Upper lobe of left lung (tissue), 6 donors: ENCODE measurements around the gene RTP3. TPM values are rescaled to one million over a fixed set of nuclear protein-coding genes. Genes with fewer than 3 reads are reported as not detected.

ENCODE experiments used
- ATAC-seq, 2 donors: fragments of 200-7000 bp; cut with Tn5 transposase; one replicate each; pipeline ENCODE4 v1.9.1; 2022; ENCODE audit warnings: mild to moderate bottlenecking in 2 of 2, moderate library complexity in 2 of 2; ENCODE audit not compliant: low FRiP score in 2 of 2
- DNase-seq, 2 donors: peaks; one replicate each; pipeline ENCODE4 v3.0.0-alpha.2; 2019 to 2020
- H3K27ac ChIP-seq, 4 donors: fragments of 200-600 bp; sonication (generic); one replicate each; pipeline ENCODE4 v1.5.1; 2016 to 2019
- H3K27me3 ChIP-seq, 4 donors: fragments of 200-600 bp; sonication (generic); one replicate each; pipeline ENCODE4 v1.5.1; 2017 to 2019
- H3K36me3 ChIP-seq, 4 donors: fragments of 200-600 bp; sonication (generic); one replicate each; pipeline ENCODE4 v1.5.1; 2016 to 2019
- H3K4me1 ChIP-seq, 4 donors: fragments of 200-600 bp; sonication (generic); one replicate each; pipeline ENCODE4 v1.5.1; 2018 to 2019
- H3K4me3 ChIP-seq, 4 donors: fragments of 200-600 bp; sonication (generic); one replicate each; pipeline ENCODE4 v1.5.1; 2017 to 2019; ENCODE audit warnings: mild to moderate bottlenecking in 2 of 4, moderate library complexity in 1 of 4
- H3K9me3 ChIP-seq, 4 donors: fragments of 200-600 bp; sonication (generic); one replicate each; pipeline ENCODE4 v1.5.1; 2018 to 2019
- EP300 ChIP-seq, 4 donors: sonication (generic); formaldehyde crosslinking; IDR thresholded peaks; one replicate each; pipeline ENCODE4 v1.5.1; 2017; ENCODE audit warnings: antibody characterized with exemption in 4 of 4, control low read depth in 2 of 4
- POLR2A ChIP-seq, 4 donors: fragments of 450-650 bp; IDR thresholded peaks; one replicate each; pipeline ENCODE4 v1.5.1; 2016 to 2017; ENCODE audit warnings: antibody characterized with exemption in 4 of 4, mild to moderate bottlenecking in 2 of 4
- POLR2AphosphoS5 ChIP-seq, 2 donors: sonication (generic); formaldehyde crosslinking; IDR thresholded peaks; one replicate each; pipeline ENCODE4 v1.5.1; 2017; ENCODE audit warnings: antibody characterized with exemption in 2 of 2
- WGBS, 2 donors: methylation state at CpG; one replicate each; pipeline ENCODE4 v1.1.5; 2017 to 2018; 5-methylcytosine and 5-hydroxymethylcytosine counted together
- total RNA-seq, 6 donors: library from RNA; depleted of rRNA in 4 of 6; stranded (reverse); fragments of >200 nt in 4 of 6; gene quantifications; one replicate each; pipeline versions ENCODE4 v1.1.0 to v1.2.1, GENCODE V29; 2016 to 2021
- TF ChIP-seq, protein P1 (sequence below), 6 experiments: fragments of 450-650 bp in 4 of 6; fragments of 200-600 bp in 2 of 6; sonication (generic) in 2 of 6; IDR thresholded peaks; one replicate each; pipeline ENCODE4 v1.5.1; 2016 to 2019; ENCODE audit warnings: antibody characterized with exemption in 6 of 6
- donor health status: DM: no; HTN: no; CAD: no; lungs with moderate emphysema.
- donor health status: DM: no; HTN: yes; CAD: no; lungs with severe emphysema.

Gene RTP3
- total RNA-seq, 6 donors from 2014 or later: not detected

GRCh38 chr3:46462111-46462510 is 35.7 kb upstream of the RTP3 start:
- TF ChIP-seq POLR2A (IDR thresholded peaks at IDR 0.05) (no peak), EP300 (IDR thresholded peaks at IDR 0.05) (no peak), POLR2AphosphoS5 (IDR thresholded peaks at IDR 0.05) (no peak)
- TF ChIP-seq, protein P1, sequence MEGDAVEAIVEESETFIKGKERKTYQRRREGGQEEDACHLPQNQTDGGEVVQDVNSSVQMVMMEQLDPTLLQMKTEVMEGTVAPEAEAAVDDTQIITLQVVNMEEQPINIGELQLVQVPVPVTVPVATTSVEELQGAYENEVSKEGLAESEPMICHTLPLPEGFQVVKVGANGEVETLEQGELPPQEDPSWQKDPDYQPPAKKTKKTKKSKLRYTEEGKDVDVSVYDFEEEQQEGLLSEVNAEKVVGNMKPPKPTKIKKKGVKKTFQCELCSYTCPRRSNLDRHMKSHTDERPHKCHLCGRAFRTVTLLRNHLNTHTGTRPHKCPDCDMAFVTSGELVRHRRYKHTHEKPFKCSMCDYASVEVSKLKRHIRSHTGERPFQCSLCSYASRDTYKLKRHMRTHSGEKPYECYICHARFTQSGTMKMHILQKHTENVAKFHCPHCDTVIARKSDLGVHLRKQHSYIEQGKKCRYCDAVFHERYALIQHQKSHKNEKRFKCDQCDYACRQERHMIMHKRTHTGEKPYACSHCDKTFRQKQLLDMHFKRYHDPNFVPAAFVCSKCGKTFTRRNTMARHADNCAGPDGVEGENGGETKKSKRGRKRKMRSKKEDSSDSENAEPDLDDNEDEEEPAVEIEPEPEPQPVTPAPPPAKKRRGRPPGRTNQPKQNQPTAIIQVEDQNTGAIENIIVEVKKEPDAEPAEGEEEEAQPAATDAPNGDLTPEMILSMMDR (IDR thresholded peaks at IDR 0.05): peak in 1 of 6 experiments; percentile 5
- 57 to 60% methylated on average over 3 of the region's 3 CpGs for WGBS, 2 donors
- H3K4me1 ChIP-seq: peaks cover 9 to 37% (median 27%) of the 10 kb centered on the region in 4 donors
- no peaks in the 10 kb centered on the region for H3K9me3 ChIP-seq
- no peak for DNase-seq
- H3K27me3 ChIP-seq: no peaks in the 10 kb centered on the region
- H3K27ac ChIP-seq: peak overlapping the region in 3 of 4 donors; percentile 44 to 57 (median 49)
- H3K36me3 ChIP-seq: no peaks in the 10 kb centered on the region
- peak overlapping the region in 1 of 4 donors; percentile 14 for H3K4me3 ChIP-seq
- ATAC-seq: peak in 1 of 2 donors; percentile 35

DNA sequence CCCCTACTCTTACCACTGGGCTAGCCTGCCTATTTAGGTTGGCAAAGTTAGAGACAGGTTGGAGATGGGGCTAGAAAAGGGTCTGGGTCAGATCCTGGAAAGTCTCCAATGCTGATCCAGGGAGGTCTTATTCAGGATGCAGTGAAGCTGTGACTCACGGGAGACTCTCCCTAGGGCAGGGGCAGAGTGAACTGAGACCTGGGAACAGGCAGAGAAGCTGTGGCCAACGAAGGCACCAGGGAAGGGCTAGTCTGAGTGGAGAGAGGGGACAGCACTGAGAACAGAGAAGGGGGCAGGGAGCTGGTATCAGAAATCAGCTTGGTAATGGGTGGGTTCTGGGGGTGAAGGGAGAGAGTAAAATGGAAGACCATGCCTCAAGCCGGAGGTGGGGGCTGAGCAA is 35.3 kb upstream of the RTP3 start:
- DNase-seq (no peak), ATAC-seq (no peak)
- Histone ChIP-seq H3K27me3 (no peaks in the 10 kb centered on the region), H3K4me3 (peak overlapping the region in 2 of 4 donors; percentile 14 to 37), H3K36me3 (no peaks in the 10 kb centered on the region), H3K4me1 (peaks cover 9 to 37% (median 27%) of the 10 kb centered on the region in 4 donors), H3K27ac (peak overlapping the region; percentile 5 to 57 (median 46)), H3K9me3 (no peaks in the 10 kb centered on the region)
- 59 to 72% methylated on average over 3 of the region's 3 CpGs for WGBS, 2 donors
- TF ChIP-seq POLR2A (IDR thresholded peaks at IDR 0.05) (no peak), EP300 (IDR thresholded peaks at IDR 0.05) (no peak), POLR2AphosphoS5 (IDR thresholded peaks at IDR 0.05) (no peak)
- TF ChIP-seq, protein P1 (IDR thresholded peaks at IDR 0.05): no peak

- peaks cover 9 to 37% (median 27%) of the 10 kb centered on the region in 4 donors for H3K4me1 ChIP-seq
- 53 to 63% methylated on average over 6 of the region's 6 CpGs for WGBS, 2 donors
- H3K9me3 ChIP-seq: no peaks in the 10 kb centered on the region
- ATAC-seq (peak; percentile 13 to 44), DNase-seq (no peak)
- peak overlapping the region in 2 of 4 donors; percentile 12 to 37 for H3K4me3 ChIP-seq
- peak overlapping the region; percentile 5 to 57 (median 46) for H3K27ac ChIP-seq
- H3K27me3 ChIP-seq: no peaks in the 10 kb centered on the region
- no peaks in the 10 kb centered on the region for H3K36me3 ChIP-seq
- TF ChIP-seq EP300 (IDR thresholded peaks at IDR 0.05) (no peak), POLR2A (IDR thresholded peaks at IDR 0.05) (no peak), POLR2AphosphoS5 (IDR thresholded peaks at IDR 0.05) (no peak)
- TF ChIP-seq, protein P1 (IDR thresholded peaks at IDR 0.05): no peak
Measured at GRCh38 chr3:46463120-46463867, 34.5 kb upstream of the RTP3 start.

DNA sequence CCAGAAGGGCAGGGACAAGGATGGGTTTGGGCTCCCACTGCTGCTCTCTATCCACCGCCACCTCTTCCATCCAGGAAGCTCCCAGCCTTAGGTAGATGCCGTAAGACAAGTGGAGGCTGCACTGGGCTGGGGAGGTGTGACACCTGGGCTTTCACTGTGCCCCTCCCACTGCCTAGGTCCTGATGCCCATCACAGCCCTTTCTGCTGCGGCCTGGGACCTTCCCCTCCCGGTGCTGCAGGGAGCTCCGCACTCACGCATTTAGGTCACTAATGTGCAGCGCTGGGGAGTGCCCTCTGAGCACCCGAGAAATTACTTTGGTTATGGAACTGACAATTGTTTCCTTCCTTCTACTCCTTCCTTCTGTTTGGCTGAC is 33.9 kb upstream of the RTP3 start:
- no peak for TF ChIP-seq POLR2AphosphoS5 (IDR thresholded peaks at IDR 0.05)
- TF ChIP-seq EP300 (IDR thresholded peaks at IDR 0.05): no peak
- no peak for TF ChIP-seq POLR2A (IDR thresholded peaks at IDR 0.05)
- TF ChIP-seq, protein P1 (IDR thresholded peaks at IDR 0.05): no peak
- H3K27ac ChIP-seq: peak overlapping the region in 2 of 4 donors; percentile 44 to 57
- 71 to 85% methylated on average over 7 to 8 of the region's 8 CpGs for WGBS, 2 donors

More for the DNA sequence above, 33.9 kb upstream of the RTP3 start:
- H3K4me1 ChIP-seq: peaks cover 9 to 37% (median 27%) of the 10 kb centered on the region in 4 donors
- H3K9me3 ChIP-seq: no peaks in the 10 kb centered on the region
- peak in 1 of 2 donors; percentile 5 for ATAC-seq
- no peak for DNase-seq
- H3K4me3 ChIP-seq: peak overlapping the region in 1 of 4 donors; percentile 37
- H3K36me3 ChIP-seq: no peaks in the 10 kb centered on the region
- H3K27me3 ChIP-seq: no peaks in the 10 kb centered on the region
